ENCODE measurements around the gene GCLC.
"Not testable (repeated sequence)": the region's sequence is repeated elsewhere in the genome, so short reads cannot be mapped to it uniquely, and the experiment has no call there.

GCLC gene

GRCh38 chr6:53544470-53545308 is at the start of gene GCLC:
Gene GCLC, minus strand, starts transcription at chr6:53545101. Its CDS starts 456 bp downstream, at chr6:53544645.
- peak; percentile 89 to 92 for DNase-seq (ENCODE audit: low read depth in 2 of 2)

GRCh38 chr6:53594596-53594995 is 49.7 kb upstream of the GCLC start:
- no peak for DNase-seq (ENCODE audit: low read depth in 2 of 2)

- DNase-seq (ENCODE audit: low read depth in 2 of 2) = peak; percentile 41 to 45
Measured at GRCh38 chr6:53593001-53593488, 48.1 kb upstream of the GCLC start.

- DNase-seq (ENCODE audit: low read depth in 2 of 2) = no peak
Measured at GRCh38 chr6:53591873-53592272, 47.0 kb upstream of the GCLC start.

GRCh38 chr6:53588816-53589509 is 44.1 kb upstream of the GCLC start:
- no peak for DNase-seq (ENCODE audit: low read depth in 2 of 2)

GRCh38 chr6:53587291-53587690 is 42.4 kb upstream of the GCLC start:
- DNase-seq (ENCODE audit: low read depth in 2 of 2) = no peak

GRCh38 chr6:53585208-53585900 is 40.5 kb upstream of the GCLC start:
- no peak for DNase-seq (ENCODE audit: low read depth in 2 of 2)

GRCh38 chr6:53584726-53585125 is 39.8 kb upstream of the GCLC start:
- DNase-seq (ENCODE audit: low read depth in 2 of 2) = no peak

- DNase-seq (ENCODE audit: low read depth in 2 of 2) = no peak
Measured at GRCh38 chr6:53583451-53583850, 38.5 kb upstream of the GCLC start.

- no peak for DNase-seq (ENCODE audit: low read depth in 2 of 2)
Measured at GRCh38 chr6:53582963-53583362, 38.1 kb upstream of the GCLC start.

- no peak for DNase-seq (ENCODE audit: low read depth in 2 of 2)
Measured at GRCh38 chr6:53581856-53582255, 37.0 kb upstream of the GCLC start.

- DNase-seq (ENCODE audit: low read depth in 2 of 2) = peak in 1 of 2 experiments; percentile 23
Measured at GRCh38 chr6:53581173-53581773, 36.4 kb upstream of the GCLC start.

GRCh38 chr6:53579338-53579737 is 34.4 kb upstream of the GCLC start:
- DNase-seq (ENCODE audit: low read depth in 2 of 2) = no peak

- DNase-seq (ENCODE audit: low read depth in 2 of 2) = no peak
Measured at GRCh38 chr6:53578371-53578770, 33.5 kb upstream of the GCLC start.

GRCh38 chr6:53573299-53573698 is 28.4 kb upstream of the GCLC start:
- no peak for DNase-seq (ENCODE audit: low read depth in 2 of 2)

- DNase-seq (ENCODE audit: low read depth in 2 of 2) = not testable (repeated sequence)
Measured at GRCh38 chr6:53572379-53572778, 27.5 kb upstream of the GCLC start.

- DNase-seq (ENCODE audit: low read depth in 2 of 2) = no peak
Measured at GRCh38 chr6:53568776-53569616, 24.1 kb upstream of the GCLC start.

- DNase-seq (ENCODE audit: low read depth in 2 of 2) = no peak
Measured at GRCh38 chr6:53567701-53568100, 22.8 kb upstream of the GCLC start.

- no peak for DNase-seq (ENCODE audit: low read depth in 2 of 2)
Measured at GRCh38 chr6:53566755-53567154, 21.9 kb upstream of the GCLC start.

- DNase-seq (ENCODE audit: low read depth in 2 of 2) = no peak
Measured at GRCh38 chr6:53565886-53566285, 21.0 kb upstream of the GCLC start.
